ENCODE results near the gene CLK1. TPM values are rescaled to one million over a fixed set of nuclear protein-coding genes. Genes with fewer than 3 reads are reported as not detected.

CLK1 gene
- total RNA-seq, 1 experiment from 2014 or later, result 46.8 TPM

- Mint-ChIP-seq H3K4me3 (no peak overlapping the region), H3K27ac (no peak overlapping the region), H3K27me3 (ENCODE audit: low read depth) (no peaks in the 10 kb centered on the region; the same call in 1 of the 2 replicates), H3K4me1 (no peaks in the 10 kb centered on the region), H3K9me3 (no peaks in the 10 kb centered on the region), H3K36me3 (ENCODE audit: insufficient read depth in 1 of 3, low read depth in 3 of 3) (peaks cover 11 to 27% (median 17%) of the 10 kb centered on the region in 3 experiments; a peak in 5 of 7 replicates)
- WGBS (ENCODE audit: extremely low coverage, insufficient read length, low lambda C conversion rate), result 100% methylated on average over 1 of the region's 4 CpGs
- Histone ChIP-seq H3K27me3 (ENCODE audit: insufficient read depth, low read length) (no peaks in the 10 kb centered on the region), H4K5ac (ENCODE audit: insufficient read length, low read depth, low read length) (no peak overlapping the region), H2BK20ac (ENCODE audit: low read depth, low read length, poor library complexity, severe bottlenecking) (no peak overlapping the region), H2AFZ (ENCODE audit: low read length) (no peak overlapping the region), H2BK120ac (ENCODE audit: low read depth, low read length, poor library complexity, severe bottlenecking) (no peak overlapping the region), H3K9me3 (ENCODE audit: control insufficient read depth, low read depth, low read length) (no peaks in the 10 kb centered on the region), H3K56ac (ENCODE audit: insufficient read length, low read depth, low read length) (no peak overlapping the region), H4K91ac (ENCODE audit: insufficient read length, low read depth, low read length) (no peak overlapping the region), H3K9ac (ENCODE audit: extremely low read depth, insufficient read length, low read length) (no peak overlapping the region), H2BK12ac (ENCODE audit: insufficient read length, low read depth, low read length) (no peak overlapping the region), H3K23ac (ENCODE audit: insufficient read length, low read depth, low read length) (no peak overlapping the region), H3K4ac (ENCODE audit: low read depth, low read length) (no peak overlapping the region), H2BK15ac (ENCODE audit: low read depth, low read length) (no peak overlapping the region), H2BK5ac (ENCODE audit: insufficient read length, low read length) (no peak overlapping the region), H4K8ac (replicated peaks; ENCODE audit: insufficient read length, low read depth, low read length) (no peak overlapping the region), H3K79me1 (ENCODE audit: insufficient read depth, low read depth, low read length, poor library complexity, severe bottlenecking) (no peaks in the 10 kb centered on the region), H4K20me1 (ENCODE audit: control insufficient read depth, insufficient read depth, insufficient read length) (no peaks in the 10 kb centered on the region), H3K79me2 (ENCODE audit: insufficient read depth, low read length) (no peaks in the 10 kb centered on the region), H2AK5ac (ENCODE audit: insufficient read length, low read length) (no peak overlapping the region), H3K27ac (ENCODE audit: insufficient read length, low read depth, low read length) (no peak overlapping the region), H3T11ph (ENCODE audit: low read length) (no peak overlapping the region), H3K4me2 (ENCODE audit: insufficient read depth, insufficient read length, low read length) (no peak overlapping the region), H3K4me1 (ENCODE audit: insufficient read depth, low read length) (no peaks in the 10 kb centered on the region), H3K14ac (ENCODE audit: insufficient read depth, low read length) (no peak overlapping the region), H3K23me2 (ENCODE audit: insufficient read length, low read depth, low read length, poor library complexity, severe bottlenecking) (no peaks in the 10 kb centered on the region), H3K18ac (ENCODE audit: insufficient read length, low read depth, low read length) (no peak overlapping the region)
- TF ChIP-seq CTCF (conservative IDR thresholded peaks at IDR 0.05), result no peak
- DNase-seq, result no peak
Observed at GRCh38 chr2:200847939-200848338, 16.5 kb downstream of the CLK1 start.

All from H9 (cell line).